Adipocyte (in vitro differentiated cells): ENCODE measurements around the gene CSF1R.

ENCODE experiments used
- DNase-seq: peaks from one replicate; pipeline ENCODE4 v3.0.0-alpha.2; 2015; ENCODE audit warnings: low read depth
- H3K27me3 ChIP-seq: replicated peaks from 2 replicates; pipeline ENCODE4 v1.7.0; 2013; ENCODE audit warnings: mild to moderate bottlenecking, low read length, moderate library complexity; ENCODE audit not compliant: control insufficient read depth, insufficient read depth
- H3K36me3 ChIP-seq: 2 replicates; pipeline ENCODE4 v1.7.0; 2013; ENCODE audit warnings: low read length, mild to moderate bottlenecking, moderate library complexity; ENCODE audit not compliant: control insufficient read depth, insufficient read depth, severe bottlenecking
- H3K4me1 ChIP-seq: 2 replicates; pipeline ENCODE4 v1.7.0; 2013; ENCODE audit warnings: mild to moderate bottlenecking, low read length, moderate library complexity; ENCODE audit not compliant: control insufficient read depth, insufficient read depth
- H3K4me3 ChIP-seq: 2 replicates; pipeline ENCODE4 v1.7.0; 2013; ENCODE audit warnings: mild to moderate bottlenecking, low read length, moderate library complexity
- H3K9ac ChIP-seq: 2 replicates; pipeline ENCODE4 v1.7.0; 2013; ENCODE audit warnings: mild to moderate bottlenecking, low read length, moderate library complexity
- H3K9me3 ChIP-seq: 2 replicates; pipeline ENCODE4 v1.7.0; 2013; ENCODE audit warnings: mild to moderate bottlenecking, low read length, moderate library complexity; ENCODE audit not compliant: control insufficient read depth

CSF1R gene

DNA sequence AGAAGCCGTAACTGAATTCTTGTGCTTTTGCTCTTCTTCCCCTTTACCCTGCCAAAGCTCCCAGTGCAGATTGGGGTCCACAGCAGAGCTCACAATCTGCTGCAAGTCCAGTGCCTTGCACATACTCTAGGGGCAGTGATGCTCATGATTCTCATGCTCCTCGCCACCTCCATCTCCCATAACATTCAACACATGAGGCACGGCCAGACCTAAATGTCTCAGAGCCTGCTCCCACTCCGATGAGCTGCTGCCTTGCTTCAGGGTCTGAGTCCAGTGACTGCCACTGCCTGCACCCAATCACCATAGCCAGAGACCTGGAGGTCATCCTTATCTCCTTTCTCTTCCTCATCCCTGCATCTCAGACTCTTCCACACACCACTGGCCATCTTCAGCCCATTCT is 10.5 kb downstream of the CSF1R start:
- H3K4me3 ChIP-seq = no peak overlapping the region
- H3K9me3 ChIP-seq = peaks cover 9% of the 10 kb centered on the region
- no peaks in the 10 kb centered on the region for H3K4me1 ChIP-seq
- no peaks in the 10 kb centered on the region for H3K36me3 ChIP-seq
- DNase-seq = no peak
- no peak overlapping the region for H3K9ac ChIP-seq
- no peaks in the 10 kb centered on the region for H3K27me3 ChIP-seq

DNA sequence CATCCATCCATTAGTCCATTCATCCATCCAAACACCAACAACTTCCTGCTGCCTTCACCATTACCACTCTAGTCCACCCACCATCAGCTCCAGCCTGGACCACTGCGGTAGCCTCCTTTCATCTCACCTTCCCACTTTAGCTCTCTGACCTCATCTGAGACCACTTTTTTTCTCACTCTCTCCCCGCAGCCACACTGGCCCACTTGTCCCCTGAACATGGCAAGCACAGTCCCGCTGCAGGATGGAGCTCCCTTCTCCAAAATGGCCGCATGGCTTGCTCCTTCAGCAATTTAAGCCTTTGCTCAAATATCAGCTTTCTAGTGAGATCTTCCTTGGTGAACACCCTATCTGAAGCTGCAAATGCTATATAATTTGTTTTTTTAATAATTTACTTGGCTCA is 11.1 kb downstream of the CSF1R start:
- Histone ChIP-seq H3K27me3 (no peaks in the 10 kb centered on the region), H3K9ac (no peak overlapping the region), H3K4me3 (no peak overlapping the region), H3K9me3 (peaks cover 9% of the 10 kb centered on the region), H3K4me1 (no peaks in the 10 kb centered on the region), H3K36me3 (no peaks in the 10 kb centered on the region)
- no peak for DNase-seq

DNA sequence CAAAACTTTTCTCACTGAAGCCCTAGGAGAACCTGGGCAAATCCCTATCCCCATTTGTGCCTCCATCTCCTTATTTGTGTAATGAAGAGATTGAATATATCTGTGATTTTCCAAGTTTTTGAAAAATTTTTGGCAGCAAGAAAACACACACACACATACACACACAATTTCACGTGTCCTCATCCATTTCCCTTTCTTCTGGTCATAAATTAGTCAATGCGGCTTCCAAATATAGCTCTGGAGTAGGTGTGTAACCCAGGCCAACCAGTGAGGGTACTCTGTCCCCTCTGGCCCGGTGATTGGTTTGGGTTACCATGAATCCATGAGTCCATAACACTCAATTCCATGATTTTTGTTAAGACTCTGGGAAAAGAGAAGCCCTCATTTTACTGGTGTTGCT is 12.7 kb downstream of the CSF1R start:
- H3K36me3 ChIP-seq = no peaks in the 10 kb centered on the region
- no peaks in the 10 kb centered on the region for H3K4me1 ChIP-seq
- peaks cover 9% of the 10 kb centered on the region for H3K9me3 ChIP-seq
- H3K4me3 ChIP-seq = no peak overlapping the region
- no peaks in the 10 kb centered on the region for H3K27me3 ChIP-seq
- no peak overlapping the region for H3K9ac ChIP-seq
- no peak for DNase-seq

DNA sequence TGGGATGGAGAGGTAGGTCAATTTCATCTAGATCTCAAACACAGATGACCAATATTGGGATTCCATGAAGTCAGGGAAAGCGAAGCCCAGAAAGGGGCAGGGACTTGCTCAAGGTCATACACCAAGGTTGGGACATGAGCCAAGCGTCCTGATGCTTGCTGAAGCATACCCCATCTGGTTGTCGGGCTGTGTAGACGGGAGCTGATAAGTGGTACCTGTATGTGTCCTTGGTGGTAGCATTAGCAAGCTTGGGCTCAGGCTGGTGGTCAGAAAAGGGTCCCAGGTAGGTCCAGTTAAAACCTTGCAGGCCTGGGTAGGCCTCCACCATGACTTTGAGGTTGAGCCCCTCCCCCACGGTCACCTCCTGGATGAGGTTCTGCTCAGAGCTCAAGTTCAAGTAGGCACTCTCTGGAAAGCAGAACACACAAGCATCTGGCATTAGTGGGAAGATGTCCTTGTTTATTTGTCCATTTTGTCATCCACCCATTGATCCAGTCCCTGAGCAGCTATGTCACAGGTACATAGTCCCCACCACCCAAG is 13.2 kb downstream of the CSF1R start:
- no peaks in the 10 kb centered on the region for H3K36me3 ChIP-seq
- no peaks in the 10 kb centered on the region for H3K4me1 ChIP-seq
- no peak overlapping the region for H3K4me3 ChIP-seq
- DNase-seq = no peak
- no peaks in the 10 kb centered on the region for H3K27me3 ChIP-seq
- H3K9ac ChIP-seq = no peak overlapping the region
- H3K9me3 ChIP-seq = peaks cover 9% of the 10 kb centered on the region

DNA sequence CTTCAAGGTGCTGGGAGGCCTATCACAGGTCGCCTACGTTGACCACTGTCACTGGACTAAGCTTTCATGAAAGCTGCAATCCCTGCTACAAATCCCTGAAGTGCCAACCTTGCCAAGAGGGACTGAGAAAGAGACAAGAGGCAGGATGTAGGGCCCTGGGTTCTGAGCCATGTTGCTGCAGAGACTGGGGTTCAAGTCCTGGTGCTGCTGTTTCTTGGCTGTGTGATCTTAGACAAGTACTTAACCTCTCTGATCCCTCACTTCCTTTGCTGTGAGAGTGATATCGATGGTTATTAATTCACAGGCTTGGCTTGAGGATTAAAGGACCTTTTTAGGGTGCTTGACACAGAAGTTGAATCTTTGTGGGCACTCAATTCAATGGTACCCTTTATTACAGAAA is 15.5 kb downstream of the CSF1R start:
- Histone ChIP-seq H3K9ac (no peak overlapping the region), H3K9me3 (peaks cover 9% of the 10 kb centered on the region), H3K4me3 (no peak overlapping the region), H3K36me3 (no peaks in the 10 kb centered on the region), H3K4me1 (peaks cover 14% of the 10 kb centered on the region), H3K27me3 (no peaks in the 10 kb centered on the region)
- DNase-seq = no peak

DNA sequence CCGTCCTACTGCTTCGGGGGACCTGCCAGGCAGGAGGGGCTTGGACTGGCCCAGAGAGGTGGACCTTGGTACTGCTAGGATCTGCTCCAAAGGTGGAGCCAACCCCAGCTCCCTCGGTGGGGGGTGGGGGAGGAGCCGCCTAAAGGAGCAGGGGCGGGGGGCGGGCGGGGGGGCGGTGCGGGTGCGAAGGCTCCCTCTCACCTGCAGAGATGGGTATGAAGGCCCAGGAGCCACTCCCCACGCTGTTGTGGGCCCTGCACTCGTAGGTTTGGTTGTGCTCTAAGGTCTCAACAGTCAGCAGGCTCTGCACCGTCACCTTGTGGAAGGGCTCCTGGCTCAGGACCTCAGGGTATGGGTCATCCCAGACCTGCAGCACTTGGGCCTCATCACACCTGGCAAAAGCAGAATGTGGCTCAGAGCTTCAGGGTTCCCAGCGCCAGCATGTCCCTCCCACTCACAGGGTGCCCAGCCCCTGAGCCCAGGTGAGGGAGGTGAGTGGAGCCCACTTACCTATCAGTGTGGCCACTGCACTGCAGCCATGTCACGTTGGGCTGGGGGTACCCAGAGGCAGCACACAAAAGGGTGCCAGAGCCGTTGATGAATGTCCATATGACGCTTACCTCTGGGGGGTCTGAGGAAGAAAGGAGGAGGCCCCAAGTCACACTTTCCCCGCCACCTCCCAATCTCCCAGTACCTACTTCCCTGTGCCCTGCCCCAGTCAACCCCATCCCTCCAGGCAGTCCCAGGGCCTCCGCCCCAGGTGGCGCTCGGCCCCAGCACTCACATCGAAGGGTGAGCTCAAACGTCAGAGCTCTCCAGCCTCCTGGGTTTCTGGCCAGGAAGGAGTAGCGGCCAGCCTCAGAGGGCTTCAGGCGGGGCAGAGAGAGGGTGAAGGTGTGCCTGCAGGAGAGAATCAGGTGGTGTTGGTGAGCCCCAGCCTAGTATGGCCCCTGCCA is 16.4 kb downstream of the CSF1R start:
- no peak for DNase-seq

DNA sequence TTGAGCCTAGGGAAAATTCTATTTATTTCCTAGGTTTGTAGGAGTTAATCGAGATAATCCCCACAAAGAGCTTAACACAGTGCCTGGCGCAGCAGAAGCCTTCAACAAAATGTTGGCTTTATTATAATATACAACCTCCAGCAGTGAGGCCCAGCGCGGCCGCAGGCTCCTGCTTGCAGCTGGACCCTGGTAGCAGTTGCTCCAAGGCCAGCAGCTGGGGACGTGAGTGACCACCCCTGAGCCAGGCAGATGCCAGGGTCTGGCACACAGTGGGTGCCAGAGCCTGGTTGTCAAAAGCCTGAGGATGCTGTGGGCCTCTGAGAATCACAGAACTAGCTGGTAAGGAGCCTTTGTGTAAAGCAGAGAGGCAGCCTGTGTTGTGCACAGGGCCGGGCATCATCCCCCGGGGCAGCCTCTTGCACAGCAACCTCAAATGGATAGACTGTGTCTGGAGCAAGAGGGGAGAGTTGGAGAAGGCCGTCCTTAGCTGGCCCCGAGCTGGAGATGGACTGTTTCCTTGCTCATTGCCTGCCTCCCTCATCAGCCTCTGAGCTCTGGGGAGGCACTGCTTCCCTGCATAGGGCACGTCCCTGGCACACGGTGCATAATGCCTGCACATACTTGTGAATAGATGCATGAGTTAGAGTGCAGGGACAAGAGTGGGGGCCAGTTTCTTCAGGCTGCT is 17.3 kb downstream of the CSF1R start:
- Histone ChIP-seq H3K4me3 (no peak overlapping the region), H3K9ac (no peak overlapping the region), H3K27me3 (no peaks in the 10 kb centered on the region), H3K9me3 (peaks cover 9% of the 10 kb centered on the region), H3K36me3 (no peaks in the 10 kb centered on the region), H3K4me1 (peaks cover 25% of the 10 kb centered on the region)
- DNase-seq = no peak

More for the DNA sequence above, 16.4 kb downstream of the CSF1R start:
- peaks cover 22% of the 10 kb centered on the region for H3K4me1 ChIP-seq
- H3K36me3 ChIP-seq = no peaks in the 10 kb centered on the region
- no peaks in the 10 kb centered on the region for H3K27me3 ChIP-seq
- peaks cover 9% of the 10 kb centered on the region for H3K9me3 ChIP-seq
- H3K9ac ChIP-seq = no peak overlapping the region
- no peak overlapping the region for H3K4me3 ChIP-seq

DNA sequence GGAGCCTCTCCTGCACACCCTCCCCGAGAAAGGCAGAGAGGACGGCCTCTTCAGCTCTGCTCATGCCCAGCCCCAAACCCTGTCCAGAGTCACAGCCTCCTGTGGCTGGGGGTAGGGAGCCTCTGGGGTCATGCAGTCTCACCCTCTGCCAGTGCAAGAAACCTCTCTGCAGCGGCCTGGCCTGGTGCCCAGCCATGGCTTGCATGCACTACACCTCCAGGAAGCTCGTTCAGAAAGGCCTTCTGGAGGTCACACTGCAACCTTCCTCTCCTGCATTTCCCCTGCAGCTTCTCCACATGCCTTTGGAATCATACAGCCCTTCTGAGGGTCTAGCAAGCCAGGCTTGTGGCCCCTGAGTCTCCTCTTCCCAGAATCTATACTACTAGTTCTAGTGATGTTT is 17.9 kb downstream of the CSF1R start:
- DNase-seq = no peak
- Histone ChIP-seq H3K9me3 (peaks cover 7% of the 10 kb centered on the region), H3K36me3 (no peaks in the 10 kb centered on the region), H3K27me3 (no peaks in the 10 kb centered on the region), H3K4me1 (peaks cover 25% of the 10 kb centered on the region), H3K4me3 (no peak overlapping the region), H3K9ac (no peak overlapping the region)

DNA sequence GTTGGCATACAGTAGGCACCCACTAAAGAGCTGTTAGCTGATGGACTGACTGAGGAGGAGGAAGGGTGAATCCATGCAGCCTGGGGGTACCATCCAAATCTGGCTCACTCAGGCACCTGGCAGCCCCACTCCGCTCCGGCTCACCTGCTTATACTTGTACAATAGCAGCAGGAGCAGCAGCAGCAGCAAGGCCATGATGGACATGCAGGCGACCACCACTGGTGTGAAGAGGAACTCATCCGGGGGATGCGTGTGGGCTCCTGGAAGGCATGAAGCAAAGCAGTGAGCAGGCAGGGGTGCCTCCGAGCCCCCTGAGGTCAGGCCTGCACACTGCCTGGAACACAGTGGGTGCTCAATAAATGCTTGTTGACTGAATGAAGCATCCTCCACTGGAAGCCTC is 18.3 kb downstream of the CSF1R start:
- no peak for DNase-seq
- peaks cover 3% of the 10 kb centered on the region for H3K9me3 ChIP-seq
- no peak overlapping the region for H3K4me3 ChIP-seq
- peaks cover 25% of the 10 kb centered on the region for H3K4me1 ChIP-seq
- no peak overlapping the region for H3K9ac ChIP-seq
- no peaks in the 10 kb centered on the region for H3K27me3 ChIP-seq
- H3K36me3 ChIP-seq = no peaks in the 10 kb centered on the region

DNA sequence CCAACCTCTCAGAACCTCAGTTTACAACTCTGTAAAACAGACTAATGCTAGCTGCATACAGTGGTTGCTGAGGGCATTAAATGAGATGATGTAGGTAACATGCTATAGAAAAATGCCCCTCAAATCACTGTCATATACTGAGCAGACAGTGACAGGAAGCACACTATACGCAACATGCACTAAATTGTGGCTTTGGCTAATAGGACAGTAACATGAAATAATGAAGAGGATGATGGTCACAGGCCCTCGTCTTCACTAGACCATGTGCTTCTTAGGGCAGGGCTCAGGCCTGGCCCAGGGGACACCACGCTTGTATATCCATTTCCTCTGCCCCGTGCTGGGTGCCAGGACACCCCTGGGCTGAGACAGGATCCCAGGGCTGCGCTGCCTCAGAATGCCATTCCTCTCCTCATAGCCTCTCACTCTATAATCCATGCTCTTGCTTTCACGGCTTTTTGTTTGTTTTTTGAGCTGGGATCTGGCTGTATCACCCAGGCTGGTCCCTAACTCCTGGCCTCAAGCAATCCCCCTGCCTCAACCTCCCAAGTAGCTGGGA is 18.9 kb downstream of the CSF1R start:
- H3K4me3 ChIP-seq = no peak overlapping the region
- no peak for DNase-seq
- peaks cover 25% of the 10 kb centered on the region for H3K4me1 ChIP-seq
- no peaks in the 10 kb centered on the region for H3K9me3 ChIP-seq
- H3K27me3 ChIP-seq = no peaks in the 10 kb centered on the region
- H3K36me3 ChIP-seq = no peaks in the 10 kb centered on the region
- H3K9ac ChIP-seq = no peak overlapping the region

DNA sequence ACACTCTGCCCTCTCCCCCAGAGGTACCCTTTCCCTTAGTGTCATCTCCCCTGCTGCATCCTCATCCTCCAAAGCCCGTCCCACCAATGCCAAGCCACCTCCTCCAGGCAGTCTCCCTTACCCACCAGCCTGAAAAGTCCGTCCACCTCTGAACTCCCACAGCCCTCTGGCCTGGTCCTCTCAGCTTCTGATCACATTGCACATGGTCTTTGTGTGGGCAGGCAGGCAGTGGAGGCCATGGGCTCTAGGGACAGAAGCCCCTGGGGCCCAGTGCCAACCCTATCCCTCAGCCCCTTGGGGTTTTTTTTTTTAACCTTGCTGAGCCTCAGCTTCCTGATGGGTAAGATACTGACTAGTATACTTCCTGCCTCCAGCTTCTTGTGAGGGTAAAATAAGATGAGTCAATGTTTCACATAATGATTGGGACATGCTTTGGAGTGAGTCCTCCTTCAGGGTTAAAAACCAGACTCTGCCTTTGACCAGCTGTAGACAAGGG is 19.4 kb downstream of the CSF1R start:
- H3K27me3 ChIP-seq = no peaks in the 10 kb centered on the region
- DNase-seq = peak; percentile 52
- H3K9me3 ChIP-seq = no peaks in the 10 kb centered on the region

More for the DNA sequence above, 19.4 kb downstream of the CSF1R start:
- H3K4me3 ChIP-seq = no peak overlapping the region
- no peak overlapping the region for H3K9ac ChIP-seq
- no peaks in the 10 kb centered on the region for H3K36me3 ChIP-seq
- peaks cover 25% of the 10 kb centered on the region for H3K4me1 ChIP-seq
